Lower leg skin (tissue), 4 donors: ENCODE measurements around the gene FOXQ1. TPM values are rescaled to one million over a fixed set of nuclear protein-coding genes. Genes with fewer than 3 reads are reported as not detected.

Experiments
- DNase-seq, 2 donors: peaks; one replicate each; pipeline ENCODE4 v3.0.0-alpha.2; 2019; ENCODE audit warnings: low spot score in 2 of 2
- H3K4me3 ChIP-seq: fragments of 200-600 bp; sonication (generic); 2 replicates; pipeline ENCODE4 v1.5.1; 2017; ENCODE audit warnings: mild to moderate bottlenecking, low read depth; ENCODE audit not compliant: poor library complexity, severe bottlenecking
- CTCF ChIP-seq, 3 donors: fragments of 450-650 bp; IDR thresholded peaks; one replicate each; pipeline ENCODE4 v1.5.1; 2016; ENCODE audit warnings: antibody characterized with exemption in 3 of 3, mild to moderate bottlenecking in 3 of 3, moderate library complexity in 2 of 3
- POLR2A ChIP-seq, 2 donors: fragments of 450-650 bp; IDR thresholded peaks; one replicate each; pipeline ENCODE4 v1.6.1; 2016 to 2017; ENCODE audit warnings: antibody characterized with exemption in 2 of 2, mild to moderate bottlenecking in 1 of 2, moderate library complexity in 1 of 2
- WGBS, 2 donors: methylation state at CpG; one replicate each; pipeline ENCODE4 v1.1.5; 2018; 5-methylcytosine and 5-hydroxymethylcytosine counted together
- intact Hi-C: fragments of 100-400 bp; cut with DNase I; formaldehyde crosslinking; loops from one replicate; pipeline ENCODE4 v1.15.0; 2023; ENCODE audit warnings: low total_unique reads
- total RNA-seq, 4 donors: library from RNA; depleted of rRNA; stranded (reverse); fragments of >200 nt; gene quantifications; one replicate each; pipeline ENCODE4 v1.1.0, GENCODE V29; 2016

The FOXQ1 gene
- total RNA-seq, result 100 to 1,000 TPM in 2 of 4 donors, 10 to 100 TPM in 2; 54.1 to 117 (median 89.5) TPM

- intact Hi-C loops, result loop anchor here (10.0 kb wide), 1 partner anchor 227 kb away; no protein-coding TSS in a partner anchor
- H3K4me3 ChIP-seq, result peak within 1 kb of the TSS; percentile 39
- WGBS, 2 donors, result 1% methylated on average over 19 to 55 of the region's 75 CpGs
- peak; percentile 71 to 94 for DNase-seq
- no peak for TF ChIP-seq CTCF (IDR thresholded peaks at IDR 0.05)
- TF ChIP-seq POLR2A (IDR thresholded peaks at IDR 0.05), result no peak
Measured at GRCh38 chr6:1311400-1312202, at the start of gene FOXQ1. FOXQ1 (plus strand) TSS chr6:1312098; CDS start chr6:1312705, 607 bp downstream.

GRCh38 chr6:1262704-1263038, 49.2 kb upstream of the FOXQ1 start:
- intact Hi-C loops, result no loop called here
- TF ChIP-seq CTCF (IDR thresholded peaks at IDR 0.05), result no peak
- TF ChIP-seq POLR2A (IDR thresholded peaks at IDR 0.05), result no peak
- H3K4me3 ChIP-seq, result no peak overlapping the region
- peak in 1 of 2 donors; percentile 59 for DNase-seq
- WGBS, 2 donors, result 87 to 95% methylated on average over 6 of the region's 6 CpGs

- DNase-seq, result peak in 1 of 2 donors; percentile 78
- WGBS, 2 donors, result 90 to 92% methylated on average over 12 of the region's 12 CpGs
- TF ChIP-seq CTCF (IDR thresholded peaks at IDR 0.05) (no peak), POLR2A (IDR thresholded peaks at IDR 0.05) (no peak)
- intact Hi-C loops, result no loop called here
- H3K4me3 ChIP-seq, result no peak overlapping the region
Measured at GRCh38 chr6:1263039-1263849, 48.7 kb upstream of the FOXQ1 start.

GRCh38 chr6:1263850-1264377, 48.0 kb upstream of the FOXQ1 start:
- intact Hi-C loops, result no loop called here
- 55 to 62% methylated on average over 10 of the region's 10 CpGs for WGBS, 2 donors
- TF ChIP-seq POLR2A (IDR thresholded peaks at IDR 0.05) (no peak), CTCF (IDR thresholded peaks at IDR 0.05) (no peak)

GRCh38 chr6:1264619-1265445, 47.1 kb upstream of the FOXQ1 start:
- intact Hi-C loops, result no loop called here
- no peak overlapping the region for H3K4me3 ChIP-seq
- no peak for TF ChIP-seq CTCF (IDR thresholded peaks at IDR 0.05)
- peak in 1 of 2 donors; percentile 28 for DNase-seq
- WGBS, 2 donors, result 81 to 83% methylated on average over 11 of the region's 11 CpGs

More at GRCh38 chr6:1263850-1264377, 48.0 kb upstream of the FOXQ1 start:
- no peak overlapping the region for H3K4me3 ChIP-seq
- peak in 1 of 2 donors; percentile 56 for DNase-seq
